ENCODE results near the gene AQP7. TPM values are rescaled to one million over a fixed set of nuclear protein-coding genes. Genes with fewer than 3 reads are reported as not detected.
"Not testable (repeated sequence)": the region's sequence is repeated elsewhere in the genome, so short reads cannot be mapped to it uniquely, and the experiment has no call there.

AQP7 gene
- not detected in 2 replicates for total RNA-seq (2014; rRNA removed)
- polyA plus RNA-seq (2012): not detected

DNA sequence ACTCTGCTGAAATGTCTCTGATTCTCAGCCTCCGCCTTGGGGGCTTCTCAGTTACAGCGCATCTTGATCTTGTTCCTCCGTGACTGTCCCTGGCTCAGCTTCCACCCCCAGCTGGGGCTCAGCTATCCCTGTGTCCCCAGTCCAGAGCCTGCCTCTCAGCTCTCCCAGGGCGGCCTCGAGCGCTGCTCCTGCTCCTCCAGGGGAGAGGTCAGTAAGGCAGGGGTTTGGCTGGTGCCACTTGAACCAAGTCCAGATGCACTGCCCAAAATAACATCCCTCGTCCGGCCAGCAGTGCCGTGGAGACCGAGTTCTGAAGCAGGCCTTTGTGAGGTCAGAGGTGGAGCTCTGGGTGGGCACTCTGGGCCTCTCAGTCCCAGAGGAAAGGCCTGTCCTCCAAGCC, at the start of gene AQP7:
Gene AQP7 (minus strand): TSS at position 198 of the 400 bp plus-strand sequence. CDS start 1,306 bp downstream, outside the sequence.
- not testable (repeated sequence) for DNase-seq (ENCODE audit: low read depth)

GRCh38 chr9:33450621-33451146, 48.3 kb upstream of the AQP7 start:
- DNase-seq (ENCODE audit: low read depth): no peak

GRCh38 chr9:33449715-33450114, 47.3 kb upstream of the AQP7 start:
- no peak for DNase-seq (ENCODE audit: low read depth)

DNA sequence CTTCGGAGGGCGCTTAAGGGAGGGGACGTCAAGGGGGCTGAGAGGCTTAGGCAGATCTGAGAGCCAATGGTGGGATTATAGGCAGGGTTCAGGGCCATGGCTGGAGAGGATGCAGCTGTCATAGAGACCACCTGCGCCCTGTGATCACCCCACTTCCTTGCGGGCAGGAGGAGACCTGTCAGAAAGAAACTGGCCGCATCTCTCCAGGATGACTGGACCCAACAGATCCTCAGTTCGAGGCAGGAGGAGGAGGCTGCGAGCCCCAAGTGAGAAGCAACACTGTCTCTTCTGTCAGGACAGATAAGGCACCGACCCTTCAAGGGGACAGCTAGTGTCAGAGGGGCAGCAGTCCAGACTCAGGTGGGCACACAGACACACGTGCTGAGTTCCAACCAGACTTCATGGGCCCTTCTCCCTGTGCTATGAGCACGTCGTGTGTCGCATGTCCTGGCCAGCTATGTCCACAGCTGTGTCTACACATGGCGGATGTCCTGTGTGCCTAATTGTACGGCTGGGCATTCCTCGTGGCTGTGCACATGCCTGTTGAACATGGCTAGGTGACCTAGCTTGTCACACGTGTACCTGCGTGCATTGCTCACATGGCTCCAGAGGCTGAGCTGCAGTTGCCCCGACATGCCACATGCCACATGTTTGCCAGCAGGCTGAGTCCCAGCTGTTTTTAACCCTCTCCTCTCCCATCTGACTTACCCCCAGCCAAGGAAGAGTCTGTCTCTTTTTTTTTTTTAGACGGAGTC, 45.6 kb upstream of the AQP7 start:
- peak; percentile 55 for DNase-seq (ENCODE audit: low read depth)

GRCh38 chr9:33446946-33447798, 44.8 kb upstream of the AQP7 start, which contains the start of gene AQP3:
Gene AQP3 (minus strand): TSS chr9:33447593. CDS start chr9:33447530, 63 bp downstream.
- peak; percentile 92 for DNase-seq (ENCODE audit: low read depth)

- DNase-seq (ENCODE audit: low read depth): peak; percentile 88
Measured at GRCh38 chr9:33446240-33446945, 44.0 kb upstream of the AQP7 start.

- no peak for DNase-seq (ENCODE audit: low read depth)
Measured at GRCh38 chr9:33445389-33446239, 43.2 kb upstream of the AQP7 start.

GRCh38 chr9:33443464-33444154, 41.2 kb upstream of the AQP7 start:
- DNase-seq (ENCODE audit: low read depth): no peak

- no peak for DNase-seq (ENCODE audit: low read depth)
Measured at GRCh38 chr9:33443047-33443446, 40.7 kb upstream of the AQP7 start.

DNA sequence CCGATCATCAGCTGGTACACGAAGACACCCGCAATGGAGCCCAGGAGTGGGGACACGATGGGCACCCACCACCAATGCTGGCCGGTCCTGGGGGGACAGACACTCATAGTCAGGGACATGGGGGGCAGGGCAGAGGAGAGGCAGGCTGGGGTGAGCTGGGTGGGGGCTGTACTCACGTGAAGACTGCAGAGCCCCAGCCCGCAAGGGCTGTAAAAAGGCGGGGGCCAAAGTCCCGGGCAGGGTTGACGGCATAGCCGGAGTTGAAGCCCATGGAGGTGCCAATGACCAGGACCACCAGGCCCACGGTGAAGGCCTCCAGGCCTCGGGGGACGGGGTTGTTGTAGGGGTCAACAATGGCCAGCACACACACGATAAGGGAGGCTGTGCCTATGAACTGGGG, 39.8 kb upstream of the AQP7 start:
- no peak for DNase-seq (ENCODE audit: low read depth)

- DNase-seq (ENCODE audit: low read depth): no peak
Measured at GRCh38 chr9:33440609-33441008, 38.2 kb upstream of the AQP7 start.

DNA sequence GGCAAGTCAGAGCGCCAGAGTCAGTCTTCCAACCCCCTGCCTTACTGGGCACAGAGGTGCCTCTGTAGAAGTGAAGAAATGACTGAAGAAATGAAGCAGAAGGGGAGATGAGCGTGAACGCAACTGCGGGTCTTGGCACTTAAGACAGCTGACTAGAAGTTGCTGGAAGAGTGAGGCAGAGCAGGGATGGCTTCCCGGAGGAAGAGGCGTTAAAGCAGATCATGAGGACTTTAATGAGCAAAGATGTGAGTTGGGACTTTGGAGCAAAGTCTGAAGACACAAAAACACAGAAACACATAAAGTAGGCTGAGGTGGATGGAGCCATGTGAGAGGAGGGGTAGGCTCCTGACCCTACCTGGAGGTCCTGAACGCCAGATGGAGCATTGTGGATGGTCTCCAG, 37.8 kb upstream of the AQP7 start:
- DNase-seq (ENCODE audit: low read depth): no peak

GRCh38 chr9:33439731-33440130, 37.4 kb upstream of the AQP7 start:
- peak; percentile 17 for DNase-seq (ENCODE audit: low read depth)

GRCh38 chr9:33438926-33439680, 36.7 kb upstream of the AQP7 start:
- no peak for DNase-seq (ENCODE audit: low read depth)

DNA sequence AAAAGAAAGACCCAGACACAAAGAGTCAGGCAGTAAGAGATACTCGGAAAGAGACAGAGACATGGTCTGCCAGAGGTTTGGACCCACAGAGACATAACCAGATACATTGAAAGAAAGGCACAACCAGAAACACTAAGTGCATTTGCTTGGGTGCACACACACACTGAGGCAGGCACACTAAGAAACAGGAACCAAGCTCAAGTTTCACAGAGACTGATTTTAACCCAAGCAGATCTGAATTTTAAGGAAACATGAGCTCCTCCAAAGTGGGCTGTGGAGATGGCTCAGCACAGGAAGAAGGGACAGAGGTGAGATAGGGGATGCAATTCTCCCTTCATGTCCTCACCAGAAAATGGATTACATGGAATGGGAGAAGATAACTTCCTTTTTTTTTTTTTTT, 35.5 kb upstream of the AQP7 start:
- no peak for DNase-seq (ENCODE audit: low read depth)

DNA sequence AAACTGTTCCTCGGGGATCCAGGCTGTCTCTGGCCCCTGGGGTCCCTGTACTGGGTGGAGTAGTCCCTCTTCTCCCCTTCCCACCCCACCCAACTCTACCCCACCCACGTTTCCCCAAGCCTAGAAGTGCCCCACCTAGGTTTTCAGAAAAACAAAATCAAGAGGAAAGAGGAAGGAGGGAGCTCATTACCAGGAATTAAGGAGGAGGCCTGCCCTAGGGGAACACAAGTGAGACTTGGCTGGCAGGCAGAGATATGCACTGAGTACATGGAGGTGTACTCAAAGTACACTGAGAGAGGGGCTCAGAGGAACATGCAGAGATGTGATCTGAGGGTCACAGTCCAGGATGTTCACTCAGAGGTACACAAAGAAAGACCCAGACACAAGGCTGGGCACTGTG, 34.8 kb upstream of the AQP7 start:
- no peak for DNase-seq (ENCODE audit: low read depth)

DNA sequence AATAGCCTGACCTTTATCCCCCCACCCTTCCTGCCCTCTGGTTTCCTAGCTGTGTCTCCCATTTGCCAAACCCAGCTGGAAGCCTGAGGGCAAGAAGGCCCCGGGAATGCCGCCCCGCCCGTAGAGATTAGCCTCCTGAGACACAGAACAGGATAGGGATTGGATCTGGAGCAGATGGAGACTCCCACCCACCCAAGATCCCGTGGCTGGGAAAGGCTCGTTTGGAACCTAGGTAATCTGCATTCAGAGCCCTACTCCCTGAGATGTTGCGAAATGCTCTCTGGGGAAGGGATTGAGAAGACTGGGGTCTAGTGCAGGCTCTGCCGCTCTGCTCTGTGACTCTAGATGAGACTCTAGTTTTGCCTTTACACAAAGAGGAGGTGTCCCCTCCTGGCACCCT, 34.1 kb upstream of the AQP7 start:
- no peak for DNase-seq (ENCODE audit: low read depth)

DNA sequence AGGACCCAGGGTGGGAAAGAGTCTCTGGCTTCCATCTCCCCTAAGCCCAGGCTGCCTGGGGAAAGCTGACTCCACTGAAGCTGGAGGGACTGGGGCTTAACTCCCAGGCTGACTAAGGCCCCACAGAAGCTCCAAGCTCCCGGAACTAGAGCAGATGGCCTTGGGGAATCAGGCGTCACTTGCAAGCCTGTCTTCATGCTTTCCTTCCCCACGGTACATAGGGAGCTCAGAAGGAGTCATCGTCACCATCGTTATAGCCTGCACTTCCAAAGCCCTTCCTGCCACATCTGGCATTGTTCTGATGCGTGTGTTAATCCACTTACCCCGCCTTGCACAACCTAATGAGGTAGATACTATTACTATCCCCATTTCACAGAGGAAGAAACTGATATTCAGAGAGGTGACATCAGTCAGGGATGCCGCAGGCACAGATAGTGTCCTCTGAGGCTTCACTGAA, 33.5 kb upstream of the AQP7 start:
- DNase-seq (ENCODE audit: low read depth): no peak
